Neural progenitor cell (in vitro differentiated cells): ENCODE measurements around the gene ORC1. TPM values are rescaled to one million over a fixed set of nuclear protein-coding genes. Genes with fewer than 3 reads are reported as not detected.

Experiments used
- DNase-seq: peaks from one replicate; pipeline ENCODE4 v3.0.0-alpha.2; 2016; ENCODE audit warnings: low spot score
- H2AFZ ChIP-seq: fragments of 200-600 bp; sonication (generic); replicated peaks from 2 replicates; pipeline ENCODE4 v1.6.1; 2016; ENCODE audit warnings: antibody characterized with exemption
- H3F3A ChIP-seq: fragments of 200-600 bp; sonication (generic); 2 replicates; pipeline ENCODE4 v1.6.1; 2016; ENCODE audit warnings: antibody characterized with exemption, low read depth
- H3K27ac ChIP-seq: fragments of 200-600 bp; sonication (generic); 2 replicates; pipeline ENCODE4 v1.5.1; 2016; ENCODE audit warnings: mild to moderate bottlenecking
- H3K27me3 ChIP-seq: fragments of 200-600 bp; sonication (generic); 2 replicates; pipeline ENCODE4 v1.6.1; 2016; ENCODE audit warnings: mild to moderate bottlenecking, moderate library complexity
- H3K36me3 ChIP-seq: fragments of 200-600 bp; sonication (generic); 2 replicates; pipeline ENCODE4 v1.5.1; 2016
- H3K4me1 ChIP-seq: fragments of 200-600 bp; sonication (generic); 2 replicates; pipeline ENCODE4 v1.6.1; 2016; ENCODE audit warnings: mixed run types
- H3K4me2 ChIP-seq: fragments of 200-600 bp; sonication (generic); 2 replicates; pipeline ENCODE4 v1.6.1; 2016
- H3K4me3 ChIP-seq: fragments of 200-600 bp; sonication (generic); 2 replicates; pipeline ENCODE4 v1.5.1; 2016
- H3K79me2 ChIP-seq: fragments of 200-600 bp; sonication (generic); 2 replicates; pipeline ENCODE4 v1.6.1; 2016; ENCODE audit warnings: low read depth
- H3K9ac ChIP-seq: fragments of 200-600 bp; sonication (generic); 2 replicates; pipeline ENCODE4 v1.6.1; 2016
- H3K9me3 ChIP-seq: fragments of 200-600 bp; sonication (generic); 2 replicates; pipeline ENCODE4 v1.5.1; 2016; ENCODE audit warnings: low read depth
- H4K20me1 ChIP-seq: fragments of 200-600 bp; sonication (generic); 2 replicates; pipeline ENCODE4 v1.6.1; 2016; ENCODE audit warnings: low read depth
- H3K27ac Mint-ChIP-seq: 3 replicates; pipeline ENCODE4 v1.8.0; 2021; ENCODE audit warnings: mixed read lengths
- H3K27me3 Mint-ChIP-seq: 2 replicates; pipeline ENCODE4 v1.8.0; 2022; ENCODE audit warnings: low read depth, mild to moderate bottlenecking, inconsistent platforms, moderate library complexity, mixed read lengths; ENCODE audit not compliant: insufficient read depth
- H3K36me3 Mint-ChIP-seq: 3 replicates; pipeline ENCODE4 v1.8.0; 2021; ENCODE audit warnings: mixed read lengths
- H3K4me1 Mint-ChIP-seq: 3 replicates; pipeline ENCODE4 v1.8.0; 2021; ENCODE audit warnings: mixed read lengths
- H3K4me3 Mint-ChIP-seq: 3 replicates; pipeline ENCODE4 v1.8.0; 2021; ENCODE audit warnings: mild to moderate bottlenecking, moderate library complexity, mixed read lengths
- H3K9me3 Mint-ChIP-seq: 3 replicates; pipeline ENCODE4 v1.8.0; 2020; ENCODE audit warnings: mixed read lengths
- CTCF ChIP-seq: fragments of 200-600 bp; sonication (generic); IDR thresholded peaks from 2 replicates; pipeline ENCODE4 v1.5.1; 2017; ENCODE audit warnings: antibody characterized with exemption, mild to moderate bottlenecking
- EZH2 ChIP-seq: fragments of 200-600 bp; sonication (generic); IDR thresholded peaks from 2 replicates; pipeline ENCODE4 v1.6.1; 2017; ENCODE audit warnings: antibody characterized with exemption, mild to moderate bottlenecking, moderate library complexity
- EZH2phosphoT487 ChIP-seq: fragments of 200-600 bp; sonication (generic); IDR thresholded peaks from 2 replicates; pipeline ENCODE4 v1.6.1; 2017; ENCODE audit warnings: antibody characterized with exemption
- total RNA-seq: library from RNA; depleted of rRNA; stranded (reverse); fragments of >200 nt; gene quantifications from 2 replicates; pipeline ENCODE4 v1.2.3, GENCODE V29; 2015; ENCODE audit warnings: low replicate concordance

Gene ORC1
- total RNA-seq, 1 donor from 2014 or later: 42.4 TPM

- DNase-seq: no peak
- no peaks in the 10 kb centered on the region for H3K9me3 ChIP-seq
- H3K36me3 ChIP-seq: peaks cover 21% of the 10 kb centered on the region
- H3F3A ChIP-seq: no peaks in the 10 kb centered on the region
- no peak overlapping the region for H2AFZ ChIP-seq
- Mint-ChIP-seq H3K4me3 (no peak overlapping the region), H3K36me3 (peaks cover 23% of the 10 kb centered on the region), H3K9me3 (no peaks in the 10 kb centered on the region), H3K4me1 (no peaks in the 10 kb centered on the region), H3K27ac (peak overlapping the region; percentile 6), H3K27me3 (no peaks in the 10 kb centered on the region)
- no peak overlapping the region for H3K9ac ChIP-seq
- no peaks in the 10 kb centered on the region for H3K4me1 ChIP-seq
- H3K79me2 ChIP-seq: no peaks in the 10 kb centered on the region
- no peak overlapping the region for H3K4me2 ChIP-seq
- no peaks in the 10 kb centered on the region for H4K20me1 ChIP-seq
- H3K27ac ChIP-seq: no peak overlapping the region
- TF ChIP-seq CTCF (no peak), EZH2 (no peak), EZH2phosphoT487 (no peak)
- H3K27me3 ChIP-seq: no peaks in the 10 kb centered on the region
- no peak overlapping the region for H3K4me3 ChIP-seq
Observed at GRCh38 chr1:52436817-52437216, 32.6 kb upstream of the ORC1 start.

- Mint-ChIP-seq H3K27me3 (no peaks in the 10 kb centered on the region), H3K9me3 (no peaks in the 10 kb centered on the region), H3K4me3 (no peak overlapping the region), H3K4me1 (no peaks in the 10 kb centered on the region), H3K36me3 (peaks cover 27% of the 10 kb centered on the region), H3K27ac (no peak overlapping the region)
- Histone ChIP-seq H3K36me3 (peaks cover 21% of the 10 kb centered on the region), H3F3A (no peaks in the 10 kb centered on the region), H3K9ac (no peak overlapping the region), H3K79me2 (no peaks in the 10 kb centered on the region), H3K27ac (no peak overlapping the region), H2AFZ (no peak overlapping the region), H3K27me3 (no peaks in the 10 kb centered on the region), H4K20me1 (no peaks in the 10 kb centered on the region), H3K4me2 (no peak overlapping the region), H3K9me3 (no peaks in the 10 kb centered on the region), H3K4me3 (no peak overlapping the region), H3K4me1 (no peaks in the 10 kb centered on the region)
- TF ChIP-seq EZH2phosphoT487: no peak
- no peak for TF ChIP-seq CTCF
- no peak for TF ChIP-seq EZH2
- no peak for DNase-seq
Observed at GRCh38 chr1:52435650-52436049, 31.4 kb upstream of the ORC1 start.

GRCh38 chr1:52435211-52435610 lies 31.0 kb upstream of the ORC1 start:
- peaks cover 25% of the 10 kb centered on the region for H3K36me3 ChIP-seq

More at GRCh38 chr1:52435211-52435610, 31.0 kb upstream of the ORC1 start:
- no peak overlapping the region for H2AFZ ChIP-seq
- peaks cover 26% of the 10 kb centered on the region for H3K36me3 Mint-ChIP-seq
- no peak overlapping the region for H3K4me3 ChIP-seq
- H3K27ac Mint-ChIP-seq: no peak overlapping the region
- no peak overlapping the region for H3K27ac ChIP-seq
- no peaks in the 10 kb centered on the region for H3K79me2 ChIP-seq
- H3K4me1 ChIP-seq: no peaks in the 10 kb centered on the region
- no peaks in the 10 kb centered on the region for H3K27me3 ChIP-seq
- no peaks in the 10 kb centered on the region for H4K20me1 ChIP-seq
- TF ChIP-seq EZH2phosphoT487: no peak
- TF ChIP-seq CTCF: no peak
- TF ChIP-seq EZH2: no peak
- no peaks in the 10 kb centered on the region for H3F3A ChIP-seq
- H3K4me3 Mint-ChIP-seq: no peak overlapping the region
- H3K27me3 Mint-ChIP-seq: no peaks in the 10 kb centered on the region
- H3K4me2 ChIP-seq: no peak overlapping the region
- no peaks in the 10 kb centered on the region for H3K9me3 Mint-ChIP-seq
- H3K9ac ChIP-seq: no peak overlapping the region
- no peak for DNase-seq
- no peaks in the 10 kb centered on the region for H3K4me1 Mint-ChIP-seq
- H3K9me3 ChIP-seq: no peaks in the 10 kb centered on the region
